ENCODE measurements around the gene MAGEA11.
"Not testable (repeated sequence)": the region's sequence is repeated elsewhere in the genome, so short reads cannot be mapped to it uniquely, and the experiment has no call there.

The MAGEA11 gene

DNA sequence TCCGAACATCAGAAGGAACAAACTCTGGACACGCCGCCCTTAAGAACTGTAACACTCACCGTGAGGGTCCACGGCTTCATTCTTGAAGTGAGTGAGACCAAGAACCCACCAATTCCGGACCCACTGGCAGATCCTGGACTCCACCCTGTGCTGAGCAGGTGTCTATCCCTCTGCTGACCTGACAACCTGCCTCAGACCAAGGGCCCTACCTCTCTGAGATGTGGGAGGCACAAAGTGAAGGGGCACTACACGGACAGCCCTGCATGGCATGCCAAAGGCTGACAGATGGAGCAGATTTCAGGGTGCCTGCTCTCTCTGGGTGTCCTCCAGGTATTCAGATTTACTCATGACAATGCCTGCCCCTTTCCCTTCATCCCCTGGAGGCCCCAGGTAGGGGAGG lies 48.0 kb downstream of the MAGEA11 start:
- TF ChIP-seq, protein P1, sequence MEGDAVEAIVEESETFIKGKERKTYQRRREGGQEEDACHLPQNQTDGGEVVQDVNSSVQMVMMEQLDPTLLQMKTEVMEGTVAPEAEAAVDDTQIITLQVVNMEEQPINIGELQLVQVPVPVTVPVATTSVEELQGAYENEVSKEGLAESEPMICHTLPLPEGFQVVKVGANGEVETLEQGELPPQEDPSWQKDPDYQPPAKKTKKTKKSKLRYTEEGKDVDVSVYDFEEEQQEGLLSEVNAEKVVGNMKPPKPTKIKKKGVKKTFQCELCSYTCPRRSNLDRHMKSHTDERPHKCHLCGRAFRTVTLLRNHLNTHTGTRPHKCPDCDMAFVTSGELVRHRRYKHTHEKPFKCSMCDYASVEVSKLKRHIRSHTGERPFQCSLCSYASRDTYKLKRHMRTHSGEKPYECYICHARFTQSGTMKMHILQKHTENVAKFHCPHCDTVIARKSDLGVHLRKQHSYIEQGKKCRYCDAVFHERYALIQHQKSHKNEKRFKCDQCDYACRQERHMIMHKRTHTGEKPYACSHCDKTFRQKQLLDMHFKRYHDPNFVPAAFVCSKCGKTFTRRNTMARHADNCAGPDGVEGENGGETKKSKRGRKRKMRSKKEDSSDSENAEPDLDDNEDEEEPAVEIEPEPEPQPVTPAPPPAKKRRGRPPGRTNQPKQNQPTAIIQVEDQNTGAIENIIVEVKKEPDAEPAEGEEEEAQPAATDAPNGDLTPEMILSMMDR (IDR thresholded peaks at IDR 0.05) = no peak

DNA sequence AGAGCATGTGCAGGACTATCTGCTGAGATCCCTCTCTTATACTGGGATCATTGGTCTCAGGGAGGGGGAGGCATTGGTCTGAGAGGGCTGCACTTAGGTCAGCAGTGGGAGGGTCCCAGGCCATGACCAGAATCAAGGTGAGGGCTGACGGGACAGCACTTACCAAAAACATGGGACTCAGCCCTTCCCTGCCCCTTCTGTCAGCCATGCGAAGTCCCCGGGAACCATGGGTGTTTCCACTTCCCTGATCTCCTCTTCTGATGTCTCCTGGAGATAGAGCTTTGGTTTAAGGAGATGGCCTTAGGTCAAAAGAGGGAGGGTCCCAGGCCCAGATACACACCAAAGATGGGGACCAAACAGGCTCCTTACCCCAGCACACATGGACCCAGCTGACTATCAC lies 49.1 kb downstream of the MAGEA11 start:
- no peaks in the 10 kb centered on the region for H3K4me1 ChIP-seq
- TF ChIP-seq, protein P1 (IDR thresholded peaks at IDR 0.05) = no peak
- no peak overlapping the region for H3K27ac ChIP-seq
- H3K36me3 ChIP-seq = no peaks in the 10 kb centered on the region
- no peak for DNase-seq
- intact Hi-C loops (cut with DNase I; ENCODE audit: low total_unique reads) = no loop called here
- H3K4me3 ChIP-seq = no peak overlapping the region
- H3K9me3 ChIP-seq = no peaks in the 10 kb centered on the region
- no peaks in the 10 kb centered on the region for H3K27me3 ChIP-seq

More for the DNA sequence above, 48.0 kb downstream of the MAGEA11 start:
- Histone ChIP-seq H3K27me3 (no peaks in the 10 kb centered on the region), H3K9me3 (no peaks in the 10 kb centered on the region), H3K27ac (no peak overlapping the region), H3K36me3 (no peaks in the 10 kb centered on the region), H3K4me1 (no peaks in the 10 kb centered on the region), H3K4me3 (no peak overlapping the region)
- no peak for DNase-seq
- intact Hi-C loops (cut with DNase I; ENCODE audit: low total_unique reads) = no loop called here

DNA sequence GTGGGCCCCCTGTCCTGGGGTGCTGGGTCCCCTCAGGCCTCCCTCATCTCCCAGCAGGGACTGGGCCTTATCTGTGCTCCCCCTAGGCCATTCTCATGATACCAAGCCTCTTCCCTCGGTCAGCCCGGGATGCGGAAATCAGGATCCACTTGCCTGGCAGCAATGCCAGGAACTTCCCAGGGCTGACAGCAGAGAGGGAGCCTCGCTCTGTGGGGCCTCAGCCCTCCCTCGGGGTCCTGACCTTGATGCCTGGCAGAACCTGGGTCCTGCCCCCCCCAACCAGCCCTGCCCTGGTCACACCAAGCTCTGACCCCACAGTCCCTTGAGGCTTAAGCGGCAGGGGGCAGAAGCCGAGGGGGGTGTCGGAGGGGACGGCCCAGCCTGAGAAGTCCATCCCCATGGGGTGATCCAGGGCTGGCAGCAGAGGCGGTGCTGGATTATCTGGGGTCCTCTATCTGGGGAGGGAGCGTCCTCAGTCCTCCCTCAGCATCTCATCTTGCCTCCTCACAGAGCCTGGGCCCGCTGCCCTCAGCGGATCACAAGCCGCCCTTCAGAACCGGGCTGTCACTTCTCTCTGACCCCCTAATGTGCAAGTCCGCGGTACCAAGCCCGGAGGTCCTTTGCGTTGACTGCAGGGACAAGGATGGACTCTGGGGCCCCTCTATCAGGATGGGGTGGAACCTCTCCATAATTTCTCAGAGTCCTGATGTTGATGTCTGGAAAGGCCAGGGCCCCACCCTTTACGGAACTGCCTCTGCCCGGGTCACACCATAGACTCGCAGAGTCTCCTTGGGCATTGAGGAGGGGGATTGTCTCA lies 50.2 kb downstream of the MAGEA11 start:
- H3K27me3 ChIP-seq; H3K27ac ChIP-seq; H3K4me3 ChIP-seq; intact Hi-C loops (cut with DNase I; ENCODE audit: low total_unique reads); H3K36me3 ChIP-seq; DNase-seq; H3K9me3 ChIP-seq; H3K4me1 ChIP-seq: not testable (repeated sequence)

DNA sequence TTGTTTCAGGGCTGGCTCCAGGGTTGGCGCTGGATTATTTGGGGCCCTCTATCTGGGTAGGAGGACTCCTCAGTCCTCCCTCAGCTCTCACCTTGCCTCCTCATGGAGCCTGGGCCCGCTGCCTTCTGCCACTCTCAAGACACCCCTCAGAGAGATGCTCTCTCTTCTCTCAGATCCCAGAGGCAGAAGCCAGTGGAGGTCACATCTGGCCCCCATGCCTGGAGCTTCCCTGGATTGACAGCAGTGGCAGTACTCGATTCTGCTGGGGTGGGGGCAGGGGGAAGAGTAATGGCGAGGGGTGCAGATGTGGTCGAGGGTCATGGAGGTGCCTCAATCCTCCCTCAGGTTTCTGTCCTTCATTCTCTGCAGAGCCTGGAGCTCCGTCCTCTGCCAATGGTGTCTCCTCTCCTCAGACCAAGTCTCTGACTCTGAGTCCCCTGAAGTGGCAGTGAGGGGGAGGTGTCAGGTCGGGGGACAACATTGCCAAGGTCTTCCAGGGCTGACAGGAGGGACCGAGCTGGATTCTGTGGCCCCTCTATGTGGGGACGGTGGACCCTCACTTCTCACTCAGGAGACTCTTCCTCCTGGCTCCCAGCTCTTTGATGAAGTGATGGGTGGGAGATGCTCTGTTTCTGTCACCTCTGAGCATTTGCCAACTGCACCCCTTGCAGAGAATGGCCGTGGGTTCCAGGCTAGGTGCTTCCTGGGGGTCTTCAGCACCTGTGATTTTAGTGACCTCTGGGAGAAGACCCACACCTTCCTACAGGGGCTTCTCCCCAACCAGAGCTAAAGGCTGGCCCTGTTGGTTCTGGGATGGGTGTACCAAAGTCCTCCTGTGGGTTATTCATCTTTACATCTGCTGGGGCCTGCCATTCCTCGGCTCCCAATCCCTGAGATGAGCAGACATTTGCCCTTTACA lies 51.1 kb downstream of the MAGEA11 start:
- no peak for DNase-seq
- H3K4me3 ChIP-seq = no peak overlapping the region
- no peaks in the 10 kb centered on the region for H3K36me3 ChIP-seq
- H3K27ac ChIP-seq = no peak overlapping the region
- H3K9me3 ChIP-seq = no peaks in the 10 kb centered on the region
- no peaks in the 10 kb centered on the region for H3K27me3 ChIP-seq
- H3K4me1 ChIP-seq = no peaks in the 10 kb centered on the region
- intact Hi-C loops (cut with DNase I; ENCODE audit: low total_unique reads) = no loop called here
- TF ChIP-seq, protein P1 (IDR thresholded peaks at IDR 0.05) = no peak
